Effector CD8-positive, alpha-beta T cell (primary cell): ENCODE results near the gene MDM4.
"Not testable (repeated sequence)": the region's sequence is repeated elsewhere in the genome, so short reads cannot be mapped to it uniquely, and the experiment has no call there.

ENCODE experiments used
- DNase-seq: peaks from one replicate; lab custom pipeline; 2025; lab: John Stamatoyannopoulos, UW
- total RNA-seq, 4 experiments: gene quantifications; one replicate each; lab custom pipeline; 2026; lab: John Stamatoyannopoulos, UW

The MDM4 gene, protein sequence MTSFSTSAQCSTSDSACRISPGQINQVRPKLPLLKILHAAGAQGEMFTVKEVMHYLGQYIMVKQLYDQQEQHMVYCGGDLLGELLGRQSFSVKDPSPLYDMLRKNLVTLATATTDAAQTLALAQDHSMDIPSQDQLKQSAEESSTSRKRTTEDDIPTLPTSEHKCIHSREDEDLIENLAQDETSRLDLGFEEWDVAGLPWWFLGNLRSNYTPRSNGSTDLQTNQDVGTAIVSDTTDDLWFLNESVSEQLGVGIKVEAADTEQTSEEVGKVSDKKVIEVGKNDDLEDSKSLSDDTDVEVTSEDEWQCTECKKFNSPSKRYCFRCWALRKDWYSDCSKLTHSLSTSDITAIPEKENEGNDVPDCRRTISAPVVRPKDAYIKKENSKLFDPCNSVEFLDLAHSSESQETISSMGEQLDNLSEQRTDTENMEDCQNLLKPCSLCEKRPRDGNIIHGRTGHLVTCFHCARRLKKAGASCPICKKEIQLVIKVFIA
- 121 to 210 (median 197) reads per million in 4 experiments for total RNA-seq

DNA sequence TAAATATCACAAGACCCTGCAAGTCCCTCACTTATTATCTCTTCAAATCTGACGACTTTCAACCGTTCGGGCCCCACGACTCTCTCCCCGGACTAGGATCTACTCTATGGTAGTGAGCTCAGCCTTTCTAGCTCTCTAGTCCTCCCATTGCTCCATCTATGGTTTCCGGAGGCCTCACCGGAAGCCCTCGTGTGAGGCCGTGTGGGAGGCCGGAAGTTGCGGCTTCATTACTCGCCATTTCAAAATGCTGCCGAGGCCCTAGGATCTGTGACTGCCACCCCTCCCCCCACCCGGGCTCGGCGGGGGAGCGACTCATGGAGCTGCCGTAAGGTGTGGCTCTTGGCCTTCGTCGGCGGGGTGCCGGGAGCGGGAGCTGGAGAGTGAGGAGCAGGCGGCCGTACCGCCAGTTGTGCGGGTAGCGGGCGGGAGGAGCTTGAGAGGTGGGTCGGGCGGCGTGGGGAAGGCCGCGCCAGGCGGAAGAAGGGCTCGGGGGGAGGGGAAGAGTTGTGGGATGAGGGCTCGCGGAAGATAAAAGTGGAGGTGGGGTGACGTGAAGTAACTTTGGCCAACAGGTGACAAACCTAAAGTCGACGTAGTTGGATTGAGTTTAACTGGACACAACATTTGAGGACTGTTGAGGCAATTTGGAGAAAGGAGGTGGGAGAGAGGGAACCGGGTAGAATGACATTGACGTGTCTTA lies at the start of gene MDM4:
MDM4 (plus strand) TSS at position 227 of the 700 bp plus-strand sequence. CDS start 9,113 bp downstream, outside the sequence.
- peak; percentile 77 for DNase-seq

DNA sequence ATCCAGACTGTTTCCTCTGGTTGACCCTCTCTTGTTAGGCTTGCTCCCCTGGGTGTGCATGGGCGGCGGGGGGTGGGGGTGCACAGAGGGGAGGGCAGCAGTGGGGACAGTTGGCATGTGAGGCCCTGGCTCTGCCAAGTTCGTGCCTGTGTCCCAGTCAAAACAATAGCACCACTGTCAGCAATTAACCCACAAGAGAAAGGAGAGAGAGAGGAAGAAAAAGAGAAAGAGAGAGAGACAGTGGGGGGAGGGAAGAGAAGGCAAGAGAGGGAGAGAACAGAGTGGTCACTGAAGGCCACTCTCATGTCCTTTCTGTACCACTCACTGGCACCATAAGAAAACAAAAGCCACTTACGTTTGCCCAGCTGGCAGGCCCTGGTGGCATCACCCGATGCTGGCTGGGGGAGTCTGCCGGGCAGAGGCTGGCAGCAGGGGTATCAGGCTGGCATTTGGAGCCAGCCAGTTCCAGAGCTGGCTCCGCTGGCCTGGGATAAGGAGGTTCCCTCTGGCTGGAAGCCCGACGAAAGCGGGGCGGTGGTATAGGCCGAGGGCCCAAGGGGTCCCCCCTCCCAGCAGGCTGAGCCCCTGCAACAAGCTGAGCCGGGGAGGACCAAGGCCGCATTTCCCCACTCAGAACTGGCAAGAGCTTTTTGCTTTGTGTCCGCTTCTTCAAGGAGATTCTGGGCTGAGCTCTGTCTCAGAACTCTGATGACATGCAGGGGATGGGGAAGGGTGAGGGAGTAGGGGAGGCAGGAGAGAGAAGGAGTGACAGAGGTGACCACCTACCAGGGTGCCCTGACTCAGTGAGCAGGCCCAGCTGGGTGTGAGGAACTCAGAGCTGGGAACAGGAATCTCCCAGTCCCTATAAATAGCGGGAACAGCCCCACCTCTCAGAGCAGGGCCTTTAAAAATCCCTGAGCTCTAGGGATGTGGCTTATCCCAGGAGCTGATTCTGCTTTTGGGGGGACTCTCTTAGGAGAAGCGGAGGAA lies 49.5 kb upstream of the MDM4 start:
- no peak for DNase-seq

DNA sequence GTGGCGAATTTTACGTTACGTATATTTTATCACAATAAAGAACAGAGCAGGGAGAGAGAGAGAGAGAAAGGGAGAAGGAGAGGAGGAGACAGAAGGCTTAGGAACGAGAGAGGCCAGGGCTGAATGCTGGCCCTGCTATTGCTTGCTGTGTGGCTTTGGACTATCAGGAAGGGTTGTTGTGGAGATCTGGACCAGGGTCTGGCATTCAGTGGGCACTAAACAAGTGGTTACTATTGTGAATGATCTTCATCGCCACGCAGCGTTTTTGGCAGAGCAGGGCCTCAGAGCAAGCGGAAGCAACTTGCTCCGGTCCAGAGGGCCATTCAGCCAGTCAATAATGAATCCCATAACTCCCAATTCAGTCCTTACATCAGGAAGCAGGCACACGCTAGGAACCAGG lies 48.0 kb upstream of the MDM4 start:
- DNase-seq: no peak

DNA sequence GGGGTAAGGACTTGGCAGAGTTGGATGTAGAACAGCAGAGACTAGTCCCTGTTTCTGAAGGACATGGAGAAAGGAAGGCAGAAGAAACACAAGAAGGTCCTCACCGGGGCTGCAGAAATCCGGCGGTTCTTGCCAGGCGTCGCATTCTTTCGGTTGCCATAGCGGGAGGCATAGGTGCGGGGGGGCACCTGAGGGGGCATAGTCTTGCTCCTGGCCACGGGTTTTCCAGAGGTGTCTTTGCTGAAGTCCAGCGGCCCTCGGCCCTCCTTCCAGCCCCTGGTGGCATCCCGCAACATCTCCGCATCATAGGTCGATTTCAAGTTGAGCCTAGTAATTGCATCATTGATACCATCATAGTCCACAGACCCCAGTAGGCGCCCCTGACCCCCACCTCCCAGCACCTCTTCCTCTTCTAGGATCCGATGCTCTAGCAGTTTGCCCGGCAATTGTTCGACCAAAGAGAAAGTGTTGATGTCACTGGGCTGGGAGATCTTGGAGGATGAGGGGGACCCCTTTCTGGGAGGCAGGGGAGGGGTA lies 47.4 kb upstream of the MDM4 start:
- DNase-seq: no peak

DNA sequence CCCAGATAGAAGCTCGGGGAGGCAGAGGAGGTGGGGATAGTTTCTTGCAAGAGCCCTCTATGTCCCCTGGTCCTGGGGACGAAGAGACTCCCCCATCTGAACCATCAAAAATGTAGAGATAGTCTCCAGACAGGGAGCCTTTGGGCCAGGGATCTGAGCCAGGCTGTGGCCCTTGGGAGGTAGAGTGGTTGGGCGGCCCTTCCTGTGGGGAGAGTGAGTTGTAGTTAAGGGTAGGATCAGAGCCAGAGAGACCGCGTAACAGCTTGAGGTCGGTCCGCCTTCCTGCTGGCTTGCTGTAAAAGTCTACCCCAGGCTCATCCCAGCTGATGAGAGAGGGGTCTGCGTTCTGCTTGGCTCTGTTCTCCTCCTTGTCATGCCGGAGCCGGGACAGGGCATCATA lies 46.9 kb upstream of the MDM4 start:
- no peak for DNase-seq

DNA sequence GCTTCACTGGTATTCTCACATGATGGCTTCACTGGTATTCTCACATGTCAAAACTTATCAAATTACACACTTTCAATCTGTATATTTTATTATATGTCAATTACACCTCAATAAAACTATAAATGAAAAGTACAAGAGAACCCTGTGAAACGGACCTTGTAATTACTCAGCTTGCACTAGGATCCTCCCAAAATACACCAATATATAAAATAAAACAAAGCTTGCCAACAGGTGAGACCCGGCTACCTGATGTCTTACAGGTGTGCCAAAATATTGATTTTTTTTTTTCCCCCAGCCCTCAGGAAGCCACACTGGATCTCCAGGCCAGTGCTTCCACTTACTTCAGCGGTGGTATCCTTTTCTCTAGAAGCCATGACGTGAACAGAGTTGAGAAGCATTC lies 44.5 kb upstream of the MDM4 start:
- no peak for DNase-seq

DNA sequence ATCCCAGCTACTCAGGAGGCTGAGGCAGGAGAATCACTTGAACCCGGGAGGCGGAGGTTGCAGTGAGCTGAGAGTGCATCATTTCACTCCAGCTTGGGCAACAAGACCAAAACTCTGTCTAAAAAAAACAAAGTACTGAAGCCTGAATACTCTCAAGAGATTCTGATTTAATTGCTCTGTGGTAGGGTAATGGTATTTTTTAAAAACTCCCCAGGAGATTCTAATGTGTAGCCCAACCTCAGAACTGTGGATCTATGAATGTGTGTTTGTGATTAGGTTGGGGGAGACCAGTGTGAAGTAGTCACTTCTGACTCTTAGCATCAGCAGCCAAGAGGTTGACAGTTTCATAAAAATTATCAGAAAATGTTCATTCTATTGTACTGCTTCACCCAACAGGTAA lies 43.5 kb upstream of the MDM4 start:
- DNase-seq: no peak

DNA sequence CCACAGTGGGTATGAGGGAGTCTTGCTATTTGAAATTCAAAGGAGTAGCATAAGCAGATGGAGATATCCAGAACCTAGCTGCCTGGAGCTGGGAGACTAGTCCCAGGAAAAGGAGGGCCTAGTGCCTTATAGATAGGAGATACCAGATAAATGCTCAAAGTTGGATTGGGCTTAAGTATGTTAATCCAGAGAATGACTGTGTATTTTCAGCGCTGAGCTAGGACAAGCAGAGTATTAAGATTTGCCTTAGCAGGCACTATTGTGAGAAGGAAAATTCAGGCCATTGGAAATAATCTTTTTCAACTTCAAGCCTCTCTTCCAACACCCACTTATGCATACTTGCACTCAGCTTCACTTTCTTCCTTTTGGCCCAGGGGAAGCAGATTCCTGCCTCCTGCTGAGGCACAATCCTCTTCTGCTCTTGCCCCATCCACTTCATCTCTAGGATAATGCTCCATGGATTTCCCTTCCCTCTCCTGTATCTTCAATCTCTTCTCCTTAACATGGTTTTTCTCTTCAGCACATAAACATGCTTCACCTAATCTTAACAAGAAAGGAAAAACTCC lies 42.7 kb upstream of the MDM4 start:
- DNase-seq: no peak

DNA sequence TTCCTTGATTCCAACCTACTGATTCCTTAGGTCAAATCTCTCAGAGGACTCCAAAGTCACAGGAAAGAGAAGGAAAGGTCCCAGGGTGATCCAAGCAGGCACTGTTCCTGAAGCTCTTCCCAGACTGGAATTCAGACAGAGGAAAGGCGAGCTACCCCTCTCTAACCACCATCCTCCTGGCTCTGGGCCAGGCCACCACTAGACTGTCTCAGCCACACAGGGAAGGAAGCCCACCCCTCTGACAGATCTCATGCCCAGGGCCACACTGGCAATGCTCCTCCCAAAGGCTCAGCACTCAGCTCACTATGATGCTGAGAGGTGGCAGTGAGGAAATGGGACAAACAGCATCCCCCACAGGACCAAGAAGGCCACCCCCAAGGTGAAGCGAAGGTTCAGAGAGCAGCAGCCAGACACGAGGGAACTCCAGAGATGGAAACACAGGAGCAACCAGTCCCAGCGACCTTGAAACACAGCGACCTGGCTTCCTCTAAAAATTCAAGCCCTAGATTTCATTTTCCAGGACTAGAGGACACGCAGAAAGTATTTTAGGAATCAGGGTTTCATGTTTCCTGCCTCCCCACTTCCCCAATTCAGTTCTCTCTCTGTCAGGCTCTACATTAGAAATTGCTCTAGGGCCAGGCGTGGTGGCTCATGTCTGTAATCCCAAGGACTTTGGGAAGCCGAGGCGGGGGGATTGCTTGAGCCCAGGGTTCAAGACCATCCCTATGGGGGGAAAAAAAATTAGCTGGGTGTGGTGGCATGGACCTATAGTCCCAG lies 40.4 kb upstream of the MDM4 start:
- DNase-seq: no peak

DNA sequence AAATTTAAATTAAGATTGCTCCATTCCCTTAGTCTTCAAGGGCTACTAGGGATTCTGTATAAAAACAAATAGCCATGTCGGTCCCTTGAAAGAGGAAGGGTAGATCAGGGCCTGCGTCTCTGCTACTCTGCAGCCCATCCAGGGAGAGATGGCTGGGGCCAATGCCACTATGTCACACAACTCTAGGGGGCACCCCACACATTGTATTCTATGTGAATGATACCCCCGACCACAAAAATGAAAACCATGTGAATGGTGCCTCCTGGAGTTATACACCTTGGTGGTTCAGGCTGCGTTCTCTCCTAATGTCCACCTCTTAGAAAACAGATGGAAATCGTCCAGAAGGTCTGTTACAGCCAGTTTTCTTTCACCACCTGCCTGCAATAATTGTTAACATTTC lies 39.6 kb upstream of the MDM4 start:
- no peak for DNase-seq

DNA sequence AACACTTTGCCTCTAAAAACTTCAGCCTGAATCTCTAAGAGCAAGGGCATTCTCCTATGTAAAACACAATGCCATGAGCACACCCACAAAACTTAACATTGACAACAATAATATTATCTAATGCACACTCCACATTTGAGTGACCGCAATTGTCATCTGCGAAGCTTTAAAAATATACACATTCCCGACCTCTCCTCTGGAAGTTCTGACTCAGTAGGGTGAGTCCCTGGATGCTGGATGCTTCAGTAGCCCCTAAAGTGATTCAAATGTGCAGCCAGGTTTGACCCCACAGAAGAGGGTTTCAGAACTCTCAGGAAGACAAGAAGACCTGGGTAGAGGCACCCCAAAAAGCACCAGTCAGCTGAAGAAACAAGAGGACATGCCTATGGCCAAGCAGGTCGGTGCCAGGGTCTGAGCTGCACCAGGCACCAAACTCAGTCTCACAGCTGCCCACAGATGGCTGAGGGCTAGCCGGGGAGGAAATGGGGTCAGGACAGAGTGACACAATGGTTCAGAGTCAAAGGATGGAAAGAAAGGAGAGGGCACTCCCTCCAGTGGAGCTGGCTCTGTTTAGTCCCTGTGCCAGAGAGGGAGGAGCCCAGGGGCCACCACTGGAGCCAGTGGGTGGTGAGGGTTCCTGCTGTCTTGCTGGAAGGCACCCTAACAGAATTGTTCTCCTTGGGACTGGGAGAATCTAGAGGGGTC lies 39.0 kb upstream of the MDM4 start:
- DNase-seq: no peak

DNA sequence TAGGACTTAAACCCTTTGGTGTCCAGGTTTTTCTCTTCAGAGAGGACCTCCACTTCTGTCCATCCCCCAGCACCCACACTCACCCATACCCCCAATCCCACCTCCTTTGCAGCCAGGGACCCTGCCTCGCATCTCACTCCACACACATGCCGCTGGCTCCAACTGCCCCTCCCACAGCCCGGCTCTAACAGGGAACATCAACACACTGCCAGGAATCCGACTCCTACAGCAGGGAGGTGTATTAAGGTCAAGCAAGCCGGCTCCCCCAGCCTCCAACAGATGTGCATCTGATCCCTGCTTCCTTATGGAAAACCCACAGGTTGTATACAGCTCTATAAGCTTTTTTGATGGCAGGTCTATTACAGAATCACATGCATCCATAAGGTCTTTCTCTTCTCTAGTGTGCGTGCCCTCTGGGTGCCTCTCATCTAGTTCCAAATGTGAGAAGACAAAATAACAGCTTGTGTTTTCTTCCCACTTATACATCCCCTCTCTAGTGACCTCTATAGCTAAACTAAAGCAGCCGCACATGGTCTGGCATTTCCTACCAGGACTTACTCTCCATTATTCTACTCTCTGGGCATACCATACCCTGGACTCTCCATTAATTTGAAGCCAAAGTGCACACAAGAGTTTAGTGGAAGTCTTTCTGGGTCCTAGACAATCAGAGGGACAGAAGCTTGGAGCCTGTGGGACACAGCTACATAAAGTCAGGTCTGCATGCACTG lies 37.9 kb upstream of the MDM4 start:
- DNase-seq: no peak

DNA sequence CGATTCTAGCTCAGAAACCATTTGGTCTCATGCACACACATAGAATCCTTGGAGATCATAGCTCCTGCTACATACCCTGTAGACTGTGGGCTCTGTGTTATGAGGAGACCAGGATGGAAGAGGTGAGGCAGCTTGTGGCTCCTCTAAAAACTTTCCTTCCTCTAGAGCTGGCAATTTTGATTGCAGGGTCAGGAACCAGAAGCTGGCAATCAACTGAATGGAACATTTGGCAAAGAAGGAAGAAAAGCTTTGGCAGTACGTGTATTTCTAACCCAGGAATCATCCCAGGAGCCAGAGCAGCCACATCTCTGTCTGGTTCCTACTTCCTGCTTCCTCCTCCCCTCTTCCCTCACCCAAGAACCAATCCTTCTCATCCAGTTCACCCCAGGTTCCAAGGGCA lies 37.3 kb upstream of the MDM4 start:
- DNase-seq: no peak

DNA sequence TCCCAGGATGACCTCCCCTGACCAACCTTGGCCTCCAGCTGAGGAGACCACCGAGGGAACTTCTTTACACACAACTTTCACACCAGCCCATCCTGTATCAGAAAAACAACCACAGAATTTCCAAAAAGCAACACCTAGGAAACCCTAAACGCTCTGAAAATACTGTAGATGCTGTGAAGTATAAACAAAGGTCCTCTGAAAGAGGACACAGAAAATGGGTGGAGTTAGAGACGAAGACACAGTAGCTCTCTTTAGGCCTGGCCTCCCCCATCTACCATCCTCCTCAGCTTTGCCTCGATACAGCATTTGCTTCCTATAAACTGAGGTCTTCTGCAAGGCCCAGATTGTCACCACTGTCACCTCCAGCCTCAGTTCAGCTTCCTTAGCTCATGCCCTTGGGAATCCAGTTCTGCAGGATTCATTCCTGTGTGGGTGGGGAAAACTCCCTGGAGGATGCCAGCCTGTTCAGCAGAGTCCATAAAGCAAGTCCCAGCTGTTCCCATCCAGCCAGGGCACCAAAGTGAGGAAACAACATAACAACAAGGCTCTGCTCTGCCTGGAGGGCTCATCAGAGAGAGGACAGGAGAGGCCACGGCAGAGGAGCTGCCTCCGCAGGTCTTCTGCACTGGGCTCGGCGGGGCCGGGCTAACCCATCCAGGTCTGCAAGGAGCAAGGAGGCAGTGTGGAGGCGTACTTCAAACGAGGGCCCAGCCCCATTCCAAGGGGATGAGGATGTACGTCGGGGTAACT lies 36.6 kb upstream of the MDM4 start:
- DNase-seq: no peak

DNA sequence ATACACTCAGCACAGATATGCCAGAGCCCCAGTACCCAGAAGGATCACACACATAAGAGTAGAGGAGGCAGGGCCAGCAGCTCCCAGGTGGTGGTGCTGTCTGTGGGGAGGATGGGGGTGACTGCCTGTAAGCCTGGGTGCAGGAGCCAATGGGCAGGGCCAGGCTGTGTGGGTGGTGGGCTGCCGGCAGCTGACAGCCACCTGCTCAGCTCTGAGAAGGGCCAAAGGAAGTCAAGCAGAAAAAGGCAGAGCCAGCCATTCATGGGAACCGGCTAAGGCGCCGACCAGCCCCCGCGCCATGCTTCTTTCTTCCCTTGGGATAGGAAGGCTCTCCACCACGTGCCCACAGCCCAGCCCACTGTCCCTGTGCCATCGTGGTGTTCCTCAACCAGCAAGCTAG lies 35.7 kb upstream of the MDM4 start:
- DNase-seq: no peak

DNA sequence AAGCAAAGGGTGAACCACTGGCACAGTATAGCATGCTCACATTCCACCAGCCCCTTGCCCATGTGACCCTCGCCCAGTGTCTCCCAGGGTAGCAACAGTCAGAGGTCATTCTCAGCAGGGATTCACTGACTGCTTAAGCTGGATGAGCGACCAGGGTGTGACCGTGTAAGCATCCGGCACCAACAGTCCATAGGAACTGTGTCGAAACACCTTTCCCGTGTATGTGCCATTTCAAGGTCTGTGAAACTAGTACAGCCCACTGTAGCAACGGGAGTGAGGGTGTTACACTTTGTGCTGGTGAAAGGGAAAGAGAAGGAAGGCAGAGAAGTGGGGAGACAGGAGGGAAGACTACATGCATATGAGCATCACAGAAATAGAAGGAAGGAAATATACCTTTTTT lies 32.4 kb upstream of the MDM4 start:
- DNase-seq: no peak

DNA sequence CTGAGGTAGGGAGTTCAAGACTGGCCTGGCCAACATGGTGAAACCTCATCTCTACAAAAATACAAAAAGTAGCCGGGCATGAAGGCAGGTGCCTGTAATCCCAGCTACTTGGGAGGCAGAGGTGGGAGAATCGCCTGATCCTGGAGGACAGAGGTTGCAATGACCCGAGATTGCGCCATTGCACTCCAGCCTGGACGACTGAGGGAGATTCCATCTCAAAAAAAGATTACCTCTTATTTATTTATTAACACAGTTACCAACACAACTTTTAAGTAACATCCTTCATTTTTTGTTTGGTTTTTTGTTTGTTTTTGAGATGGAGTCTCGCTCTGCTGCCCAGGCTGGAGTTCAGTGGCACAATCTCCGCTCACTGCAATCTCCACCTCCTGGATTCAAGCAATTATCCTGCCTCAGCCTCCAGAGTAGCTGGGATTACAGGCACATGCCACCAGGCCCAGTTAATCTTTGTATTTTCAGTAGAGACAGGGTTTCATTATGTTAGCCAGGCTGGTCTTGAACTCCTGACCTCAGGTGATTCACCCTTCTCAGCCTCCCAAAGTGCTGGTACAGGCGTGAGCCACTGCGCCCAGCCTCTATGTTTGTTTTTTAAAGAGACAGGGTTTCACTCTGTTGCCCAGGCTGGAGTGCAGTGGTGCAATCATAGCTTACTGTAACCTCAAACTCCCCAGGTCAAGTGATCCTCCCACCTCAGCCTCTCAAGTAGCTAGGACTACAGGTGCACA lies 29.5 kb upstream of the MDM4 start:
- not testable (repeated sequence) for DNase-seq

DNA sequence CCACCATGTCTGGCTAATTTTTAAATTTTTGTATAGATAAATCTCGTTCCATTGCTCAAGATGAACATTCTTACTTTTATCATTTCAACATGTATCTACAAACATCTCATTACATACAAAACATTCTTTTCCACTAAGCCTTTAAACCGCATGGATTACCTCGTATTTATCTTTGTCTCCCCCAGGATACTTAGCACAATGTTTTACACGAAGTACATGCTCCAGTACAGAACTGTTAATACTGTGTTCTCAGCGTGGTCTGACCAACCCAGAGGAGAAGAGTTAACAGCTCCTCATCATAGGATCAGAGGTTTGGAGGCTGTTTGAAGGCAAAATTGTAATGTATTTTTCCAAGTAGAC lies 29.0 kb upstream of the MDM4 start:
- DNase-seq: no peak
